Stomach (tissue), 9 donors: ENCODE results near the gene CMTM4. TPM values are rescaled to one million over a fixed set of nuclear protein-coding genes. Genes with fewer than 3 reads are reported as not detected.
A peak's percentile ranks its signal among the peaks of the same experiment; 100 is the strongest.

ENCODE experiments used
- DNase-seq, 2 donors: peaks; one replicate each; pipeline versions ENCODE4 v3.0.0 to v3.0.0-alpha.2; 2013 to 2019
- H3K27ac ChIP-seq, 5 donors: fragments of 200-600 bp in 4 of 5; sonication (generic) in 4 of 5; one replicate each; pipeline ENCODE4 v1.5.1; 2013 to 2019; ENCODE audit warnings: mild to moderate bottlenecking in 1 of 5, moderate library complexity in 1 of 5
- H3K27me3 ChIP-seq, 3 donors: fragments of 200-600 bp; sonication (generic); one replicate each; pipeline ENCODE4 v1.5.1; 2017 to 2019; ENCODE audit warnings: mixed run types in 1 of 3
- H3K36me3 ChIP-seq, 4 donors: fragments of 200-600 bp; sonication (generic); 1 replicate in 3 of 4; 2 replicates in 1 of 4; pipeline ENCODE4 v1.5.1; 2016 to 2019
- H3K4me1 ChIP-seq, 4 donors: fragments of 200-600 bp; sonication (generic); one replicate each; pipeline ENCODE4 v1.5.1; 2016 to 2019
- H3K4me3 ChIP-seq, 4 donors: fragments of 200-600 bp; sonication (generic) in 3 of 4; one replicate each; pipeline ENCODE4 v1.5.1; 2016 to 2019; ENCODE audit warnings: mild to moderate bottlenecking in 1 of 4
- H3K9me3 ChIP-seq, 4 donors: fragments of 200-600 bp; sonication (generic); one replicate each; pipeline ENCODE4 v1.5.1; 2016 to 2019
- CTCF ChIP-seq, 7 experiments: fragments of 450-650 bp in 4 of 7; fragments of 200-600 bp in 3 of 7; sonication (generic) in 3 of 7; IDR thresholded peaks; one replicate each; pipeline ENCODE4 v1.5.1; 2016 to 2019; ENCODE audit warnings: antibody characterized with exemption in 7 of 7, control low read depth in 2 of 7, mild to moderate bottlenecking in 1 of 7
- EP300 ChIP-seq: sonication (generic); formaldehyde crosslinking; IDR thresholded peaks from one replicate; pipeline ENCODE4 v1.6.1; 2017; ENCODE audit warnings: antibody characterized with exemption
- POLR2A ChIP-seq, 4 donors: fragments of 450-650 bp; IDR thresholded peaks; one replicate each; pipeline ENCODE4 v1.6.1; 2016; ENCODE audit warnings: antibody characterized with exemption in 4 of 4, control low read depth in 2 of 4, mild to moderate bottlenecking in 1 of 4, moderate library complexity in 1 of 4
- POLR2AphosphoS5 ChIP-seq, 3 donors: sonication (generic); formaldehyde crosslinking; IDR thresholded peaks; one replicate each; pipeline ENCODE4 v1.6.1; 2016; ENCODE audit warnings: antibody characterized with exemption in 3 of 3
- WGBS, 5 donors: extraction: QIAGEN DNeasy Blood & Tissue Kit in 3 of 5; methylation state at CpG; one replicate each; pipeline versions ENCODE4 v1.1.5 to v1.1.7; 2013 to 2018; 5-methylcytosine and 5-hydroxymethylcytosine counted together
- intact Hi-C: fragments of 100-400 bp; cut with DNase I; formaldehyde crosslinking; loops from one replicate; pipeline ENCODE4 v1.15.1; 2023; ENCODE audit warnings: low total_unique reads
- polyA plus RNA-seq, 3 donors: library from polyadenylated mRNA; stranded (reverse); fragments of 200-250 nt; gene quantifications; one replicate each; pipeline ENCODE4 v1.2.3, GENCODE V29; 2013
- total RNA-seq, 5 donors: library from RNA; depleted of rRNA; stranded (reverse); fragments of >200 nt; gene quantifications; one replicate each; pipeline versions ENCODE4 v1.1.0 to v1.2.3, GENCODE V29; 2014 to 2016
- donor health status: healthy with polysubstance abuse.
- donor health status: Bipolar disorder and iron deficiency.
- donor health status: healthy.

CMTM4 gene
- total and polyA plus RNA-seq, 8 donors = 10.5 to 244 (median 42.1) TPM

- Histone ChIP-seq H3K36me3 (peaks cover 0 to 19% (median 3%) of the 10 kb centered on the region in 4 donors), H3K4me1 (peaks cover 0 to 17% (median 12%) of the 10 kb centered on the region in 4 donors), H3K27me3 (no peaks in the 10 kb centered on the region), H3K27ac (no peak overlapping the region), H3K4me3 (no peak overlapping the region), H3K9me3 (no peaks in the 10 kb centered on the region)
- WGBS, 5 donors = 84 to 95% (median 92%) methylated on average over 4 of the region's 4 CpGs
- intact Hi-C loops = no loop called here
- TF ChIP-seq POLR2A (IDR thresholded peaks at IDR 0.05) = no peak
- TF ChIP-seq EP300 = no peak
- no peak for TF ChIP-seq CTCF (IDR thresholded peaks at IDR 0.05)
- TF ChIP-seq POLR2AphosphoS5 (IDR thresholded peaks at IDR 0.05) = no peak
- DNase-seq = no peak
Measured at GRCh38 chr16:66681676-66682075, 14.9 kb downstream of the CMTM4 start.

GRCh38 chr16:66678337-66678736 lies 18.2 kb downstream of the CMTM4 start:
- WGBS, 5 donors = 88 to 95% (median 93%) methylated on average over 2 of the region's 2 CpGs
- H3K36me3 ChIP-seq = peaks cover 0 to 19% (median 6%) of the 10 kb centered on the region in 4 donors
- no peaks in the 10 kb centered on the region for H3K9me3 ChIP-seq
- TF ChIP-seq CTCF (IDR thresholded peaks at IDR 0.05) (no peak), POLR2A (IDR thresholded peaks at IDR 0.05) (no peak), EP300 (no peak), POLR2AphosphoS5 (IDR thresholded peaks at IDR 0.05) (no peak)
- H3K4me3 ChIP-seq = no peak overlapping the region
- peaks cover 0 to 25% (median 22%) of the 10 kb centered on the region in 4 donors for H3K4me1 ChIP-seq
- no peaks in the 10 kb centered on the region for H3K27me3 ChIP-seq
- DNase-seq = no peak
- intact Hi-C loops = no loop called here
- no peak overlapping the region for H3K27ac ChIP-seq

GRCh38 chr16:66677836-66678235 lies 18.7 kb downstream of the CMTM4 start:
- H3K27ac ChIP-seq = no peak overlapping the region
- no peak for TF ChIP-seq POLR2AphosphoS5 (IDR thresholded peaks at IDR 0.05)
- intact Hi-C loops = no loop called here
- H3K36me3 ChIP-seq = peaks cover 0 to 19% (median 6%) of the 10 kb centered on the region in 4 donors
- H3K4me1 ChIP-seq = peaks cover 0 to 25% (median 22%) of the 10 kb centered on the region in 4 donors
- DNase-seq = no peak
- WGBS, 5 donors = 90 to 96% (median 93%) methylated on average over 6 of the region's 6 CpGs
- H3K4me3 ChIP-seq = no peak overlapping the region
- no peaks in the 10 kb centered on the region for H3K27me3 ChIP-seq
- no peaks in the 10 kb centered on the region for H3K9me3 ChIP-seq

- Histone ChIP-seq H3K27ac (no peak overlapping the region), H3K27me3 (no peaks in the 10 kb centered on the region), H3K4me3 (no peak overlapping the region), H3K9me3 (no peaks in the 10 kb centered on the region), H3K36me3 (peaks cover 0 to 19% (median 6%) of the 10 kb centered on the region in 4 donors), H3K4me1 (peaks cover 0 to 25% (median 22%) of the 10 kb centered on the region in 4 donors)
- 77 to 85% (median 82%) methylated on average over 7 of the region's 7 CpGs for WGBS, 5 donors
- TF ChIP-seq CTCF (IDR thresholded peaks at IDR 0.05) (no peak), POLR2AphosphoS5 (IDR thresholded peaks at IDR 0.05) (no peak), EP300 (no peak), POLR2A (IDR thresholded peaks at IDR 0.05) (no peak)
- no peak for DNase-seq
- intact Hi-C loops = no loop called here
Measured at GRCh38 chr16:66677179-66677578, 19.4 kb downstream of the CMTM4 start.

- TF ChIP-seq CTCF (IDR thresholded peaks at IDR 0.05) (no peak), POLR2AphosphoS5 (IDR thresholded peaks at IDR 0.05) (no peak), EP300 (no peak), POLR2A (IDR thresholded peaks at IDR 0.05) (no peak)
- DNase-seq = no peak
- peaks cover 0 to 25% (median 20%) of the 10 kb centered on the region in 4 donors for H3K4me1 ChIP-seq
- 61 to 67% (median 65%) methylated on average over 3 of the region's 3 CpGs for WGBS, 5 donors
- no peak overlapping the region for H3K4me3 ChIP-seq
- no peaks in the 10 kb centered on the region for H3K27me3 ChIP-seq
- no peaks in the 10 kb centered on the region for H3K9me3 ChIP-seq
- H3K27ac ChIP-seq = peak overlapping the region in 1 of 5 donors; percentile 11
- intact Hi-C loops = no loop called here
- H3K36me3 ChIP-seq = peaks cover 0 to 19% (median 6%) of the 10 kb centered on the region in 4 donors
Measured at GRCh38 chr16:66676599-66676998, 19.9 kb downstream of the CMTM4 start.
